Nucleus accumbens (tissue), 56 donors: ENCODE data around the gene TUBA8.
"Not testable (repeated sequence)": the region's sequence is repeated elsewhere in the genome, so short reads cannot be mapped to it uniquely, and the experiment has no call there.

Experiments used
- DNase-seq, 56 donors: peaks; one replicate each; lab custom pipeline; 2025; lab: John Stamatoyannopoulos, UW

Gene TUBA8

DNA sequence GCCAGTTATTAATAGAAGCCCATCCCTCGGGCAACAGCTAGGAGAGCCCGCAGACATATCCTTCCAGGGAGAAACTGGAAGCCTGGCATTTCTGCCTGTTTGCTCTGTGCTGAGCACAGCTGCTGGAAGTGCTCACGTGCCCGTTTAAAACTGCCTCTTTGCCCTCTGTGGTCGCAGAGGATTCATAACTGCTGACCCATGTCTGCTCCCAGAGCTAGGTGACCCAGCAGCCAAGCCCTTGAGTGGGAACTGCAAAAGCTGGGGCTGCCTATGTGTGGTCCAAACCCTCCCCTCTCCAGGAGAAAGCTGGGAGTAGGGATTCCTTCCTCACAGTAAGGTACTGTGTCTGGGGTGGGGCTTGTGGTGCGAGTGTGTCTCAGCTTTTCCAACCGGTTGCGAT, 54.0 kb downstream of the TUBA8 start:
- not testable (repeated sequence) for DNase-seq

DNA sequence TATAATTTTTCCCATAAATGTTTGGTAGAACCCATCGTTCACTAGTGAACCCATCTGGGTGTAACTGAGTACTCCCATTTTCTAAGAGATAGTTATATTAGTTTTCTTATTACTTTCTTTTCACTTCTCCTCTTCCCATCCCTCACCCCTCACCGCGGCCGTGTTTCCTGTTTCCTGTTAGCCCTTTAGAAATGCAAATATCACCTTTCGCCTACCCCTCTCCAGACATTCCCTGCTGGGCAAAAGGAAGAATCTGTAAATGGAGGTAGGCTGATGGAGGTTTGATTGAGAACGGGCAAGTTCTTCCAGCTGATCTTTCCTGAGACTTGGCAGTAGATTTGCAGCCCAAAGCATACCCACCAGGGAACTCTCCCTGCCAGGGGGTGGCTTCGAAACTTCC, 54.7 kb downstream of the TUBA8 start:
- DNase-seq: not testable (repeated sequence)

DNA sequence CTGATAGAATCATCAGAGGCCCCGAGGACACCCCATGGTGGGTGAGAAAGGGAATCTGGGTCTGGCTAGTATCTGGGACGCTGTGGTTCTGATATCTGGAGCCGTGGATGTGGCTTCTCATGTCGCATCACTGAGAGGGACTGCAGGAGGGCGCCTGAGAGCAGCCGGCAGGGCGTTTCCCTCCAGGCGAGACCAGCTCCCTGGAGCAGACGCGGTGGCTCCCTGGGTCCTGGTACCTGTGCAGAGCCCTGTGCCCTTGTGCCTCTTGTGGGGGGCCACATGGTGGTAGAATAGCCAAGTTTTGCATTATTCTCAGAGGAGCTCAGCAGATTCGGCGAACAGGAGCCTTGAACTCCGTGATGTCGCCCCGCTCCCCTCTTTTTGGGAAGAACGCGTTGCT, 59.7 kb downstream of the TUBA8 start:
- DNase-seq: not testable (repeated sequence)

DNA sequence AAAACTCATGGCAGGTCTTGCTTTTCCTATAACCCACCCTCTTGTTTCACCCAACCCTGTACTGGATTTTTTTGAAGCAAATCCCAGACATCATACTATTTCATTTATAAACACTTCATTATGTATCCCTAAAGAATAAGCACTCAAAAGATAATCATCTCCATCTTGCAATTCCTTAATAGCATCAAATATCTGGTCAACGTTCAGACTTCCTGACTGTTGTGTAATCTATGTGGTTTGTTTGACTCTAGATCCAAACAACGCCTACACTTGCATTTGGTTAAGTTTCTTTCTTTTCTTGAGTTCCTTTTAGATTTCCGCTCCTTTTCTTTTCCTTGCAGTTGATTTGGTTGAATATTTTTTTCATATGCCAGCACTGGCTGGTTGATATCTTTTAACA, 61.6 kb downstream of the TUBA8 start:
- not testable (repeated sequence) for DNase-seq

DNA sequence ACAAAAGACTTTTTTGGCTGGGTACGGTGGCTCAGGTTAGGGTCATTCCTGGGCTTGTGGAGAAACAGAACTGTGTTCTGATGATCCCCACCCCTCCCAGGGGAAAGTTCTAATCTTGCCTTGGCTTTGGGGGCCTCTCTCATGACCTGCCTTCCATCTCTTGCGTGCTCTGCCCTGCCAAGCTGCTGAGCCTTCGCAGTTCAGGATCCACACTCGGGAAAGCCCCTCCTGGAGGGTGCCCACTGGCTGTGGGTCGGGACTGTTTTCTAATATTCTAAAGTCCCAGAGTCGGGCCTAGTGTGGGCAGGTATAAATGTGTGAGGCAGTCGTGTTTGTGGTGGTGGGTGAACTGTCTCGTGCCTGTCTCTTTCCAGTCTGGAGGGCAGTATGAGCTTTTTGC, 62.2 kb downstream of the TUBA8 start:
- DNase-seq: not testable (repeated sequence)

DNA sequence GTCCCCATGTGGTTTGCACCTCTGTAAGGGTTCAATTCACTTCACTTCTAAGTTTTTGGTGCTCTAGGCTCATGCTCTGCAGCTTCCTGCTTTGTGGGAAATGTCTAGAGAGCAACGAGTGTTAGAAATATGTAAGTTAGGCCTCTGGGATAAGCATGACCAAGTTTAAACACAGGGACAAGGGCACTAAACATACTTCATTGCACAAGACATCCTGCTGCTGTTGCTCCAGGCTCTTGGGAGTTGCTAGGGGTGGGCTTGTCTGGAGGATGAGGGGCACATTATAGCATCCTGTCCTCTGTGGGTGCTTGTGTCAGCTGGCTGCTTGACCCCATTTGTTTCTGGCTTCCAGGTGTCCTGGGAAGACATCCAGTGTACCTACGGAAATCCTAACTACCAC, 62.8 kb downstream of the TUBA8 start:
- not testable (repeated sequence) for DNase-seq
